Activated CD4-positive, alpha-beta T cell treated with anti-CD3 and anti-CD28 coated beads, Interleukin-2, amount 10 ng/mL, durations not matched to agents 7 days and 5 days (primary cell): ENCODE results near the gene SESTD1. TPM values are rescaled to one million over a fixed set of nuclear protein-coding genes. Genes with fewer than 3 reads are reported as not detected.

Source experiments
- CTCF ChIA-PET: fragments of 350-600 bp; sonication (Branson Sonifier 250); formaldehyde crosslinking; loops from one replicate; lab custom pipeline; 2021; ENCODE audit warnings: antibody characterized with exemption; lab: Charles Lee
- POLR2A ChIA-PET: fragments of 350-600 bp; sonication (Branson Sonifier 250); formaldehyde crosslinking; loops from one replicate; lab custom pipeline; 2021; ENCODE audit warnings: antibody characterized with exemption; lab: Charles Lee
- DNase-seq: peaks from one replicate; pipeline ENCODE4 v3.0.0-alpha.2; 2020
- H3K27ac Mint-ChIP-seq: one replicate; pipeline ENCODE4 v1.8.0; 2021; ENCODE audit warnings: mild to moderate bottlenecking, moderate library complexity, mixed read lengths
- H3K27me3 Mint-ChIP-seq: one replicate; pipeline ENCODE4 v1.8.0; 2021; ENCODE audit warnings: mixed read lengths
- H3K36me3 Mint-ChIP-seq: one replicate; pipeline ENCODE4 v1.8.0; 2021; ENCODE audit warnings: low read depth, mixed read lengths
- H3K4me1 Mint-ChIP-seq: one replicate; pipeline ENCODE4 v1.8.0; 2021; ENCODE audit warnings: mixed read lengths
- H3K4me3 Mint-ChIP-seq: one replicate; pipeline ENCODE4 v1.8.0; 2021; ENCODE audit warnings: mild to moderate bottlenecking, moderate library complexity, mixed read lengths
- H3K9me3 Mint-ChIP-seq: one replicate; pipeline ENCODE4 v1.8.0; 2021; ENCODE audit warnings: mixed read lengths
- total RNA-seq, 2 experiments: library from RNA; stranded (reverse); gene quantifications; one replicate each; pipeline ENCODE4 v1.2.3, GENCODE V29; 2021

Gene SESTD1
- total RNA-seq, 2 experiments from 2014 or later, result 19.8 to 21.8 TPM

GRCh38 chr2:179243046-179243445 is 21.6 kb downstream of the SESTD1 start:
- H3K4me3 Mint-ChIP-seq, result no peak overlapping the region

GRCh38 chr2:179240481-179241451 is 23.9 kb downstream of the SESTD1 start:
- POLR2A ChIA-PET, result no interaction called here
- DNase-seq, result no peak
- Mint-ChIP-seq H3K9me3 (peaks cover 3% of the 10 kb centered on the region), H3K4me3 (no peak overlapping the region), H3K4me1 (peaks cover 38% of the 10 kb centered on the region), H3K27ac (no peak overlapping the region), H3K36me3 (peaks cover 8% of the 10 kb centered on the region), H3K27me3 (no peaks in the 10 kb centered on the region)
- CTCF ChIA-PET, result no interaction called here

More at GRCh38 chr2:179243046-179243445, 21.6 kb downstream of the SESTD1 start:
- Mint-ChIP-seq H3K4me1 (peaks cover 41% of the 10 kb centered on the region), H3K9me3 (peaks cover 7% of the 10 kb centered on the region), H3K27ac (no peak overlapping the region), H3K27me3 (no peaks in the 10 kb centered on the region), H3K36me3 (peaks cover 9% of the 10 kb centered on the region)
- POLR2A ChIA-PET, result no interaction called here
- DNase-seq, result no peak
- CTCF ChIA-PET, result no interaction called here

DNA sequence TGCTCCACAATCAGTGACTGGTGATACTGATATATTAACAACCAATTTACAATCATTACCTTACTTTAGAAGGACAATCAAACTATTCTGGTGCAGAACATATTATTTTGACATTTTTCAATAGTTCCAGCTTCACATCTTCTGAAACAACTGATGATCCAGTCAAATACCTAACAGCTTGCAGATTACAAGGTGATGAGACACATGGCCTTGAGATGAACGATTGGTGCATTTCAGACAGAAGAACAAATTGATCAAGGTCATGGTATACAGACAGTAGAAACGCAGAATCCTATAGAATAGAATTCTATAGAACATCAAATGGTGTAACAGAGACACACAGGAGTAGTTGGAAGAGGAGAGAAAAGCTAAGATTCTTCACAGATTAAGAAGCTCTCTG is 24.8 kb downstream of the SESTD1 start:
- ChIA-PET POLR2A (interaction anchor here (1.1 kb wide), 1 partner anchor 12 kb away, joined by 3 read pairs; no protein-coding TSS in a partner anchor), CTCF (no interaction called here)
- peak overlapping the region; percentile 37 for H3K27ac Mint-ChIP-seq
- peaks cover 3% of the 10 kb centered on the region for H3K9me3 Mint-ChIP-seq
- H3K4me3 Mint-ChIP-seq, result no peak overlapping the region
- no peak for DNase-seq
- peaks cover 45% of the 10 kb centered on the region for H3K4me1 Mint-ChIP-seq
- H3K27me3 Mint-ChIP-seq, result no peaks in the 10 kb centered on the region
- peaks cover 8% of the 10 kb centered on the region for H3K36me3 Mint-ChIP-seq

DNA sequence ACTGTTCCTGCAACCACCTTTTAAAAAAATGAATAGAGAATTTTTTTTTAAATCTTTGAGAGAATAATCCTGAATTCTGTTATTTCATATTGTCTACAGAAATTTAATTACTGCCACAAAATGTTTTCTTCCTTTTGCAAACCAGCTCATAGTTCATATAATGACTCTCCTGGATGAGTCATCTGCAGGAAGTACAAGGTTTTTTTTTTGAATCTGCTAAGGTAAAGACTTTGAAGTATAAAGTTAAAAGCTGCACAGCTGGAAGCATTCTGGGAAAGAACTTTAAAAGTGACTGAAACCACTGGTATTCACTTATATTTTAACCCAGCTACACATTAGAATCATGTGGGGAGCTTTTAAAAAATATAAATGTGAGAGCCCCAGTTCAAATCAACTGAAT is 25.4 kb downstream of the SESTD1 start:
- peaks cover 3% of the 10 kb centered on the region for H3K9me3 Mint-ChIP-seq
- ChIA-PET POLR2A (interaction anchor here (1.1 kb wide), 1 partner anchor 13 kb away, joined by 3 read pairs; no protein-coding TSS in a partner anchor), CTCF (interaction anchor here (0.6 to 1.3 kb wide), 4 partner anchors 31 to 1858 kb away, joined by 3 to 4 read pairs (median 4); no protein-coding TSS in a partner anchor)

GRCh38 chr2:179238027-179238426 is 26.6 kb downstream of the SESTD1 start:
- POLR2A ChIA-PET, result no interaction called here
- Mint-ChIP-seq H3K4me1 (peaks cover 49% of the 10 kb centered on the region), H3K4me3 (no peak overlapping the region), H3K27ac (no peak overlapping the region), H3K9me3 (no peaks in the 10 kb centered on the region), H3K36me3 (peaks cover 7% of the 10 kb centered on the region), H3K27me3 (no peaks in the 10 kb centered on the region)
- DNase-seq, result no peak
- CTCF ChIA-PET, result interaction anchor here (0.5 to 1.3 kb wide), 2 partner anchors 9 to 60 kb away, joined by 3 to 4 read pairs; no protein-coding TSS in a partner anchor

More for the DNA sequence above, 25.4 kb downstream of the SESTD1 start:
- H3K36me3 Mint-ChIP-seq, result peaks cover 8% of the 10 kb centered on the region
- DNase-seq, result peak; percentile 8
- H3K4me1 Mint-ChIP-seq, result peaks cover 49% of the 10 kb centered on the region
- H3K27ac Mint-ChIP-seq, result peak overlapping the region; percentile 77
- H3K27me3 Mint-ChIP-seq, result no peaks in the 10 kb centered on the region
- peak overlapping the region; percentile 12 for H3K4me3 Mint-ChIP-seq

GRCh38 chr2:179237209-179237946 is 27.3 kb downstream of the SESTD1 start:
- H3K4me1 Mint-ChIP-seq, result peaks cover 50% of the 10 kb centered on the region
- ChIA-PET POLR2A (no interaction called here), CTCF (interaction anchor here (0.5 kb wide), 1 partner anchor 10 kb away, joined by 4 read pairs; no protein-coding TSS in a partner anchor)
- DNase-seq, result no peak
- peaks cover 4% of the 10 kb centered on the region for H3K36me3 Mint-ChIP-seq
- no peaks in the 10 kb centered on the region for H3K9me3 Mint-ChIP-seq
- H3K27me3 Mint-ChIP-seq, result no peaks in the 10 kb centered on the region
- no peak overlapping the region for H3K27ac Mint-ChIP-seq
- no peak overlapping the region for H3K4me3 Mint-ChIP-seq

DNA sequence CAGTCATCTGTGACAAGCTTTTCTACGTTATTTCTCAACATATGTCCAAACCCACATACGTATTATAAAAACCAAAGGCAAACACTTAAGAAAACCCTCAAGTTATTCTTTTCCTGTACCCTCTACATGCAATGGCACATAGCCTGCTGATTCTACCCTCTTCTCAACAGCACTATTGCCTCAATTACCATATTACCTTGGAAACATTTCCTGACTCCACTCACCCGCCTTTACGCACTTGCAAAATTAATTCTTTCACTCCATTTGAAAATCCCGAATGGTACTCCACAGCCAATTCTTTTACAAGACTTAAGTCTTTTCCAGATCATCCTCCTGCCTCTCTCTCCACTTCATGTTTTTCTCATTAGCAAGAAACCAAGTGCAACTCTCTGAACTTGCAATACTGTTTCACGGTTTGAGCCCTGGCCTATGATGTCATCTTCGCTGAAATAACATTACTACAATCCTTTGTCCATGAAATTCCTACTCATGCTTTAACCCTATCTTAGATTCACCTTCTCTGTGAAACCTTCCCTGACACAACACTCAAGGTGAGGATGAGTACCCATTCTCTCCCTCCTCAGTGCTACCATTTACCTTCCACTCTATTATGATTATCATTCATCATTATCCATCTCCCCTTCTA is 29.0 kb downstream of the SESTD1 start:
- H3K27me3 Mint-ChIP-seq, result no peaks in the 10 kb centered on the region
- no peak overlapping the region for H3K27ac Mint-ChIP-seq
- ChIA-PET CTCF (no interaction called here), POLR2A (interaction anchor here (0.5 kb wide), 1 partner anchor 13 kb away, joined by 3 read pairs; no protein-coding TSS in a partner anchor)
- DNase-seq, result no peak
- H3K36me3 Mint-ChIP-seq, result peaks cover 3% of the 10 kb centered on the region
- H3K9me3 Mint-ChIP-seq, result no peaks in the 10 kb centered on the region
- H3K4me3 Mint-ChIP-seq, result no peak overlapping the region
- H3K4me1 Mint-ChIP-seq, result peaks cover 42% of the 10 kb centered on the region

DNA sequence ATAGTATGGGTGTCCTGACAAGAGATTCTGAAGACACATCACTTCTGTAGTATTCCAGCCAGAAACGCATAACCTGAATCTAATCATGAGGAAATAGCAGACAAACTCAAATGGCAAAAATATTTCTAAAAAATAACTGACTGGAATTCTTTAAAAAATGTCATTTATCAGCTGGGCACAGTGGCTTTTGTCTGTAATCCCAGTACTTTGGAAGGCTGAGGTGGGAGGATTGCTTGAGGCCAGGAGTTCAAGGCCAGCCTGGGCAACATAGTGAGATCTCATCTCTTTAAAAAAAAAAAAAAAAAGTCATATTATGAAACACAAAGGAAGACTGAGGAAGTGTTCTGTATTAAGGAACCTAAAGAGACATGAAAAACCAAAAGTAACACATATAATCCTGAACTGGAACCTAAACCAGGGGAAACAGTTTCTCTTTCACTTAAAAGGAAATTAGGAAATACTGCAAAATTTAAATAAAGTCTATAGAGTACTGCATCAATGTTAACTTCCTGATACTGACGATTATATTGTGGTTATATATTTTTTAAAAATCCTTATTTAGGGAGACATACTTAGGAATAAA is 29.9 kb downstream of the SESTD1 start:
- CTCF ChIA-PET, result interaction anchor here (0.7 kb wide), 1 partner anchor 190 kb away, joined by 4 read pairs; no protein-coding TSS in a partner anchor
- Mint-ChIP-seq H3K4me3 (no peak overlapping the region), H3K36me3 (peaks cover 3% of the 10 kb centered on the region), H3K9me3 (no peaks in the 10 kb centered on the region), H3K27ac (no peak overlapping the region), H3K4me1 (peaks cover 33% of the 10 kb centered on the region), H3K27me3 (no peaks in the 10 kb centered on the region)
- POLR2A ChIA-PET, result interaction anchor here (0.5 kb wide), 1 partner anchor 14 kb away, joined by 3 read pairs; no protein-coding TSS in a partner anchor
- DNase-seq, result no peak

- Mint-ChIP-seq H3K9me3 (no peaks in the 10 kb centered on the region), H3K4me1 (peaks cover 24% of the 10 kb centered on the region), H3K27ac (no peak overlapping the region), H3K36me3 (peaks cover 3% of the 10 kb centered on the region), H3K4me3 (no peak overlapping the region), H3K27me3 (no peaks in the 10 kb centered on the region)
- DNase-seq, result no peak
- POLR2A ChIA-PET, result no interaction called here
- CTCF ChIA-PET, result interaction anchor here (0.7 kb wide), 1 partner anchor 189 kb away, joined by 4 read pairs; no protein-coding TSS in a partner anchor
These were observed 30.8 kb downstream of the SESTD1 start for GRCh38 chr2:179233626-179234430.

- Mint-ChIP-seq H3K4me1 (peaks cover 18% of the 10 kb centered on the region), H3K4me3 (no peak overlapping the region), H3K27me3 (no peaks in the 10 kb centered on the region), H3K27ac (no peak overlapping the region), H3K9me3 (no peaks in the 10 kb centered on the region), H3K36me3 (peaks cover 5% of the 10 kb centered on the region)
- DNase-seq, result no peak
- CTCF ChIA-PET, result no interaction called here
- POLR2A ChIA-PET, result interaction anchor here (0.7 kb wide), 2 partner anchors 39 to 754 kb away, joined by 3 to 4 read pairs; no protein-coding TSS in a partner anchor
These were observed 31.5 kb downstream of the SESTD1 start for GRCh38 chr2:179233083-179233490.

- Mint-ChIP-seq H3K9me3 (no peaks in the 10 kb centered on the region), H3K27me3 (no peaks in the 10 kb centered on the region), H3K36me3 (peaks cover 2% of the 10 kb centered on the region), H3K27ac (no peak overlapping the region), H3K4me3 (no peak overlapping the region), H3K4me1 (peaks cover 1% of the 10 kb centered on the region)
- DNase-seq, result no peak
- CTCF ChIA-PET, result no interaction called here
- POLR2A ChIA-PET, result no interaction called here
These were observed 37.7 kb downstream of the SESTD1 start for GRCh38 chr2:179226961-179227259.
